KMS-11 (cell line): Measurements from ENCODE around the gene FMNL2.

Experiments used
- H2AFZ ChIP-seq: fragments of 200-600 bp; sonication (generic); 2 replicates; pipeline ENCODE4 v1.6.1; 2016; ENCODE audit warnings: antibody characterized with exemption, mixed run types, low read depth
- H3K27ac ChIP-seq: fragments of 200-600 bp; sonication (generic); 2 replicates; pipeline ENCODE4 v1.6.1; 2016; ENCODE audit warnings: mild to moderate bottlenecking, mixed run types
- H3K27me3 ChIP-seq: fragments of 200-600 bp; sonication (generic); 2 replicates; pipeline ENCODE4 v1.6.1; 2017; ENCODE audit warnings: mild to moderate bottlenecking, low read depth, mixed run types, moderate library complexity; ENCODE audit not compliant: insufficient read depth
- H3K36me3 ChIP-seq: fragments of 200-600 bp; sonication (generic); 2 replicates; pipeline ENCODE4 v1.6.1; 2017; ENCODE audit warnings: mild to moderate bottlenecking, mixed run types; ENCODE audit not compliant: insufficient read depth
- H3K4me1 ChIP-seq: fragments of 200-600 bp; sonication (generic); 2 replicates; pipeline ENCODE4 v1.6.1; 2016; ENCODE audit warnings: mild to moderate bottlenecking, low read depth, mixed run types; ENCODE audit not compliant: poor library complexity, severe bottlenecking
- H3K4me2 ChIP-seq: fragments of 200-600 bp; sonication (generic); 2 replicates; pipeline ENCODE4 v1.7.0; 2016; ENCODE audit warnings: mild to moderate bottlenecking, mixed run types
- H3K4me3 ChIP-seq: fragments of 200-600 bp; sonication (generic); IDR thresholded peaks from 2 replicates; pipeline ENCODE4 v1.6.1; 2017; ENCODE audit warnings: low read depth, low read length, mixed read lengths; ENCODE audit not compliant: insufficient read depth
- H3K79me2 ChIP-seq: fragments of 200-600 bp; sonication (generic); 2 replicates; pipeline ENCODE4 v1.6.1; 2016; ENCODE audit warnings: low read depth, mixed run types; ENCODE audit not compliant: insufficient read depth
- H3K9ac ChIP-seq: fragments of 200-600 bp; sonication (generic); 2 replicates; pipeline ENCODE4 v1.6.1; 2016; ENCODE audit warnings: mild to moderate bottlenecking, mixed run types
- H4K20me1 ChIP-seq: fragments of 200-600 bp; sonication (generic); 2 replicates; pipeline ENCODE4 v1.6.1; 2016; ENCODE audit warnings: mild to moderate bottlenecking, mixed run types; ENCODE audit not compliant: insufficient read depth
- CTCF ChIP-seq: fragments of 200-600 bp; sonication (generic); conservative IDR thresholded peaks from 2 replicates; pipeline ENCODE4 v1.6.1; 2017; ENCODE audit warnings: low read depth, mild to moderate bottlenecking, antibody characterized with exemption, low read length, moderate library complexity, mixed read lengths

Gene FMNL2

GRCh38 chr2:152594792-152595191, 259.8 kb downstream of the FMNL2 start:
- Histone ChIP-seq H3K4me2 (no peak overlapping the region), H2AFZ (no peak overlapping the region), H3K36me3 (no peaks in the 10 kb centered on the region), H3K27ac (no peak overlapping the region), H3K4me1 (no peaks in the 10 kb centered on the region), H4K20me1 (no peaks in the 10 kb centered on the region), H3K79me2 (no peaks in the 10 kb centered on the region), H3K9ac (no peak overlapping the region), H3K4me3 (no peak overlapping the region), H3K27me3 (no peaks in the 10 kb centered on the region)
- no peak for TF ChIP-seq CTCF

GRCh38 chr2:152598975-152599759, 264.2 kb downstream of the FMNL2 start:
- H3K27me3 ChIP-seq, result no peaks in the 10 kb centered on the region
- no peaks in the 10 kb centered on the region for H3K36me3 ChIP-seq
- H3K4me1 ChIP-seq, result no peaks in the 10 kb centered on the region
- no peak overlapping the region for H3K27ac ChIP-seq
- no peak overlapping the region for H3K4me2 ChIP-seq
- H3K79me2 ChIP-seq, result no peaks in the 10 kb centered on the region
- H2AFZ ChIP-seq, result no peak overlapping the region
- no peak for TF ChIP-seq CTCF
- no peak overlapping the region for H3K9ac ChIP-seq
- no peak overlapping the region for H3K4me3 ChIP-seq
- H4K20me1 ChIP-seq, result no peaks in the 10 kb centered on the region

GRCh38 chr2:152600051-152600657, 265.2 kb downstream of the FMNL2 start:
- Histone ChIP-seq H3K4me2 (no peak overlapping the region), H3K36me3 (no peaks in the 10 kb centered on the region), H3K4me3 (no peak overlapping the region), H3K9ac (no peak overlapping the region), H3K79me2 (no peaks in the 10 kb centered on the region), H4K20me1 (no peaks in the 10 kb centered on the region), H3K4me1 (no peaks in the 10 kb centered on the region), H3K27ac (no peak overlapping the region), H2AFZ (no peak overlapping the region), H3K27me3 (no peaks in the 10 kb centered on the region)
- no peak for TF ChIP-seq CTCF

GRCh38 chr2:152600697-152601096, 265.7 kb downstream of the FMNL2 start:
- H3K9ac ChIP-seq, result no peak overlapping the region
- H3K79me2 ChIP-seq, result no peaks in the 10 kb centered on the region
- no peaks in the 10 kb centered on the region for H3K36me3 ChIP-seq
- no peaks in the 10 kb centered on the region for H3K27me3 ChIP-seq
- no peak for TF ChIP-seq CTCF
- no peak overlapping the region for H3K4me3 ChIP-seq
- H4K20me1 ChIP-seq, result no peaks in the 10 kb centered on the region
- H3K27ac ChIP-seq, result no peak overlapping the region
- no peaks in the 10 kb centered on the region for H3K4me1 ChIP-seq
- no peak overlapping the region for H2AFZ ChIP-seq
- H3K4me2 ChIP-seq, result no peak overlapping the region
